NCI-H526 treated with DMSO at 0.1 percent for 48 hours (cell line): Measurements from ENCODE around the gene RNF125.

ENCODE experiments used
- DNase-seq: peaks from one replicate; lab custom pipeline; 2025; lab: John Stamatoyannopoulos, UW

RNF125 gene

GRCh38 chr18:32091325-32091723 lies 72.7 kb downstream of the RNF125 start:
- DNase-seq, result no peak

- peak; percentile 86 for DNase-seq
Observed at GRCh38 chr18:32091724-32092421, 73.2 kb downstream of the RNF125 start, which contains the start of gene RNF138. Gene RNF138 (plus strand): TSS chr18:32091874. CDS start chr18:32092777, 903 bp downstream.

GRCh38 chr18:32092422-32093101 lies 73.9 kb downstream of the RNF125 start:
- DNase-seq, result peak; percentile 86

- peak; percentile 18 for DNase-seq
Observed at GRCh38 chr18:32093102-32093511, 74.5 kb downstream of the RNF125 start.

- no peak for DNase-seq
Observed at GRCh38 chr18:32093523-32093922, 74.9 kb downstream of the RNF125 start.

GRCh38 chr18:32095192-32095899 lies 76.7 kb downstream of the RNF125 start:
- no peak for DNase-seq

- DNase-seq, result no peak
Observed at GRCh38 chr18:32095900-32096229, 77.2 kb downstream of the RNF125 start.

GRCh38 chr18:32096946-32097345 lies 78.3 kb downstream of the RNF125 start:
- DNase-seq, result no peak

- DNase-seq, result no peak
Observed at GRCh38 chr18:32104516-32104915, 85.9 kb downstream of the RNF125 start.

GRCh38 chr18:32110005-32110404 lies 91.4 kb downstream of the RNF125 start:
- DNase-seq, result no peak

- no peak for DNase-seq
Observed at GRCh38 chr18:32111706-32112105, 93.1 kb downstream of the RNF125 start.

- DNase-seq, result no peak
Observed at GRCh38 chr18:32112826-32113225, 94.2 kb downstream of the RNF125 start.

- no peak for DNase-seq
Observed at GRCh38 chr18:32114293-32114942, 95.8 kb downstream of the RNF125 start.

GRCh38 chr18:32122039-32122438 lies 103.4 kb downstream of the RNF125 start:
- no peak for DNase-seq
